HG02798 (cell line): Measurements from ENCODE around the gene PDGFD.
"Not testable (repeated sequence)": the region's sequence is repeated elsewhere in the genome, so short reads cannot be mapped to it uniquely, and the experiment has no call there.

Source experiments
- ATAC-seq: cut with Tn5 transposase; IDR thresholded peaks from one replicate; pipeline ENCODE4 v1.9.1; 2021; ENCODE audit warnings: mild to moderate bottlenecking; ENCODE audit not compliant: unreplicated experiment, poor library complexity

Gene PDGFD

GRCh38 chr11:104060004-104060794, 103.7 kb downstream of the PDGFD start:
- ATAC-seq: no peak

DNA sequence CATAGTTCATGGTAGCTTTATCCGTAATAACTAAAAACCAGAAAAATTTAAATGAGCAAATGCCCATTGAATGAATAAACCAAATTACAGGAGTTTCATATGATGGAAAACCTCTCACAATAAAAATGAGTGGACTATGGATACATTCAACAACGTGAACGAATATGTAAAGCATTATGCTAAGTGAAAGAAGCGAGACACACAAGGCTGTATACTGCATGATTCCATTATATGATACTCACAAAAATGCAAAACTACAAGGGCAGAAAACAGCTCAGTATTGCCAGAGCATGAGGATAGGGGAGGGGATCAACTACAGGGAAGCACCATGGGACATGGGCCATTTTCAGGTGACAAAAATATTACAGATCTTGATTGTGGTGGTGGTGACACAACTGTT, 105.3 kb downstream of the PDGFD start:
- no peak for ATAC-seq

DNA sequence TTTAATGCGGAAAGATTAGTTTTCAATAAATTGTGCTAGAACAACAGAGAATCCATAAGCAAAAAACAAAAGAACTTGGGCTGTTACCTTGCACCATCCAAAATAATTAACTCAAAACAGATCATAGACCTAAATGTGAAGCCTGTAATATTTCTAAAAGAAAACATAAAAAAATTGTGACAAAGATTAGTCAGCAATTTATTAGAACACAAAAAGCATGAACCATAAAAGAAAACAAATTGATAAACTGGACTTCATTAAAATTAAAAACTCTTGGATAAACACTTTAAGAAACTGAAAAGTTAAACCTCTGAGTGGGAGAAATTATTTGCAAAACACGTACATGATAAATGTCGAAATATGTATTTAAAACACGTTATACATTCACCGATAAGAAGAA, 106.0 kb downstream of the PDGFD start:
- ATAC-seq: no peak

GRCh38 chr11:104055596-104055995, 108.4 kb downstream of the PDGFD start:
- ATAC-seq: no peak

- no peak for ATAC-seq
Measured at GRCh38 chr11:104054911-104055529, 108.9 kb downstream of the PDGFD start.

- ATAC-seq: no peak
Measured at GRCh38 chr11:104053743-104054478, 110.0 kb downstream of the PDGFD start.

GRCh38 chr11:104051778-104052177, 112.2 kb downstream of the PDGFD start:
- no peak for ATAC-seq

DNA sequence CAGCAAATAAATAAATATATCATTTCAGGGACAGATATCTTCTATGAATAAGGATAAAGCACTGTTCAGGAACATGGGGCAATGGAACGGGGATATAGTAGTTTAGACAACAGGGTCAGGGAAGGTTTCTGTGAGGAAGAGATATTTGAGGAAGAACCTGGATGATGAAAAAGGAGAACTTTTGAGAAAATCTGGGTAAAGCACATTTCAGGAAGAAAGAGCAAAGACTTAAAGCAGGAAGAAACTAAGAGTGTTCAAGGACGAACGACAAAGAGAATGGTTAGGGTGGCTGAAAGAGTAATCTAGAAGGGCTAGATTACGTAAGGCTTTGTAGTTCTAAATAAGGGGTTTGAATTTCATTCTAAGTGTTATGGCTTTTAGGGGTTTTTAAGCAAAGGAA, 114.8 kb downstream of the PDGFD start:
- ATAC-seq: no peak

DNA sequence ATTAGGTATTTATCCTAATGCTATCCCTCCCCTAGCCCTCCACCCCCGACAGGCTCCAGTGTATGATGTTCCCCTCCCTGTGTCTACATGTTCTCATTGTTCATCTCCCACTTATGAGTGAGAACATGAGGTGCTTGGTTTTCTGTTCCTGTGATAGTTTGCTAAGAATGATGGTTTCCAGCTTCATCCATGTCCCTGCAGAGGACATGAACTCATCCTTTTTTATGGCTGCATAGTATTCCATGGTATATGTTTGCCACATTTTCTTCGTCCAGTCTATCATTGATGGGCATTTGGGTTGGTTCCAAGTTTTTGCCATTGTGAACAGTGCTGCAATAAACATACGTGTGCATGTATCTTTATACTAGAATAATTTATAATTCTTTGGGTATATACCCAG, 117.1 kb downstream of the PDGFD start:
- ATAC-seq: not testable (repeated sequence)

- no peak for ATAC-seq
Measured at GRCh38 chr11:104046331-104046730, 117.6 kb downstream of the PDGFD start.

DNA sequence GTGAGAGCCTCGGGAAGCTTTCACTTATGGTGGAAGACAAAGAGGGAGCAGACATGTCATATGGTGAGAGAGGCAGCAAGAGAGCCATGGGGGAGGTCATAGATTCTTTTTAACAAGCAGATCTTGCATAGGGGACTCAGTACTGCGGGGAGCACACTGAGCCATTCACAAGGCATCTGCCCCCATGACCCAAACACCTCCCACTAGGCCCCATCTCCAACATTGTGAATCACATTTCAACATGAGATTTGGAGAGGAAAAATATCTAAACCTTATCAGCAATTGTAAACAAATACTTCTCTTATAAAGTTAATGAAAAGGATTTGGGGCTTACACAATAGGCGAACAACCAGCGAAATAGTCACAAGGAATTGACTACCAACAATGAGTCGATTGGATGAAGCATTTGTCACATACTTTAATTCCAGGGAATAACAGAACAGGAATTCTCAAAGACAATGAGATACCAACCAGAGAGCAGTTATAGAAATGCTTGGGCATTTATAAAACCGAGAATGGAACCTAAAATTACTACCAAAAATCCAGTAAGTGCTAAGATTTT, 120.2 kb downstream of the PDGFD start:
- ATAC-seq: no peak

DNA sequence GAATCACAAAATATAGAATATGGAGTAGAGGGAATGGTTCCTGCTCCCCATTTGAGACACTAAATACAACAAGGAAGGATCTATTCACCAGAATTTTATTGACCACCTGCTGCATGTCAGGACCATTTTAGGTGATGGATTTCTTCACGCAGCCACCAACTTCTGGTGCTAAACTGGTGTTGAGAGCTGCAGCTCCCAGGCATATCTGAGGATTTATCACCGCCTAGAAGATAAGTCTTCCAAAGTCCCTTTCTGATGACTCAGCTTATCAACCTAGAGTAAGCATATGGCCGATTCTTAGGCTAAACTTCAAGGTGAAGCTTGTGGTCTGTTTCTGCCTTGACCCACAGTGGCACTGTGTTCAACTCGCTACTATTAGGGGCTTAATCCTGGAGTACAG, 120.8 kb downstream of the PDGFD start:
- ATAC-seq: no peak

DNA sequence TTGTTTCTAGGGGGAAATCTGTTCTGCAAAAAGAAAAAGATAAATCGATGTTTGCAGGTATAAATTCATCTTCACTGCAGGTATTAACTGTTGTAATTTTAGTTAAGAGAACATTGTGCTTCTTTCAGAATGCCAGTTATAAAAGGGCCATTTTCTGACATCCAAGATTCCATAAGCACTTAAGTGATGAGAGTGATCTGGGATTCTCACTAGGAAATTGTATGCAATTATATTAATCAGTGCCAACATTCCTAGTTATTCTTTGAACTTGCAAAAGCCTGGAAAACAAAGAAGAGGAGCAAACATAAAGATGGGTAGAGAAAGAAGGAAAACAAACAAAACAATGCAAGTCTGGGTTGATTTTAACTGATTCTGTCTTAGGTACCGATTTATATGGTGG, 122.2 kb downstream of the PDGFD start:
- no peak for ATAC-seq

- ATAC-seq: no peak
Measured at GRCh38 chr11:104036995-104037394, 127.0 kb downstream of the PDGFD start.

DNA sequence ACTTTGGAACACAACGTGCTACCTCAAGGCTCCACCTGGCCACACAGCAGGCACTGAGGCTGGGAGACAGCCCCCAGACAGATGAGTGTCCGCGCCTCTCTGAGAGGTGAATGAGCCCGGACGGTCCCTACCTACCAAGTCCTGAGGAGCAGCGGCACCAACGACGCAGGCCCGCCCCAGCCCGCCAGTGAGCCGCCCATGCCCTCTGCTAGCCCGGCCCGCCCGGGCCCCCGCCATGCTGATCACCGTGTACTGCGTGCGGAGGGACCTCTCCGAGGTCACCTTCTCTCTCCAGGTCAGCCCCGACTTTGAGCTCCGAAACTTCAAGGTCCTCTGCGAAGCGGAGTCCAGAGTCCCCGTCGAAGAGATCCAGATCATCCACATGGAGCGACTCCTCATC, 127.4 kb downstream of the PDGFD start, which contains the start of gene DDI1:
TSS of gene DDI1 (plus strand) at position 53 of the 400 bp plus-strand sequence. CDS start at position 236, 183 bp downstream.
- no peak for ATAC-seq

GRCh38 chr11:104033561-104033960, 130.4 kb downstream of the PDGFD start:
- no peak for ATAC-seq

- no peak for ATAC-seq
Measured at GRCh38 chr11:104033134-104033533, 130.8 kb downstream of the PDGFD start.

DNA sequence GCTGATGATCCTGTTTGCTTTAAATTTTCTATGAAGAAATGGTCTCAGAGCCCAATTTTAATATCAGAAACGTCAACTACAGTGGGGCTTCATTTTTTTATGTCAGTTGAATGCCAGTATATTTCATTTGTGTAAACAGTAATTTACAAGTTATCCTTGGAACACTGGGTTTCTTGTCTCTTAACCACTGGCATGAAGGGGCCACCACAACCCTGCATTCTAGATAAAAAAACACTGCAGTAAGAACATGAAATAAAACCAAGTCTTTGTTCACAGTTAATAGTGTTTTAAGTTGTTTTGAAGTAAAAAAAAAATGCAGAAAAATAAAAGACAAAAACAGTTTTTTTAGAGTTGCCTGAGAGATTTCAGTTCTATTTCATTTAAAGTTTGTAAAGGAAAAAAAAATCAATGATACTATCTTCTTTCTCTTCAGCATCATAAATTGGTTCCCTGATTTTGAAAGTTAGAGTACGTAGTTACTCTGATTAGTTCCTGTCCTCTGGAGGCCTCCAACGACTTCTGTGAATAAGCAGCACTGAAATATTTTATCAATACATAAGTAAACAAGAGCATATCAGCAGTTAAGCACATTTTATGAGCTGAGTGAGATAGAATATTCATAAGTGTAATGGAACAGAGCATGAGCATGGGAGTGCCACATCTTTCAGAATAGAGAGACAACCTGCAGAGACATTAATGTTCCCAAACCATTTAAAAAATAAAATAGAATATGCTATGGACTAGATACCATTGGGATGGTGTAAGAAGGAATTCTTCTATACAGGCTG, 135.3 kb downstream of the PDGFD start:
- ATAC-seq: no peak

GRCh38 chr11:104024572-104024971, 139.4 kb downstream of the PDGFD start:
- ATAC-seq: no peak
